Small intestine (tissue), 7 donors: ENCODE data around the gene ARHGAP40. TPM values are rescaled to one million over a fixed set of nuclear protein-coding genes. Genes with fewer than 3 reads are reported as not detected.

Source experiments
- DNase-seq, 2 donors: peaks; one replicate each; pipeline versions ENCODE4 v3.0.0 to v3.0.0-alpha.2; 2013
- FAIRE-seq: peaks from 2 replicates; lab custom pipeline; 2012; peaks lifted over from hg19 to GRCh38; lab: Jason Lieb, UNC
- H3K27ac ChIP-seq, 3 donors: one replicate each; pipeline ENCODE4 v1.5.1; 2013; ENCODE audit warnings: low read length in 2 of 3, mild to moderate bottlenecking in 2 of 3, control low read depth in 1 of 3, inconsistent platforms in 1 of 3, low read depth in 1 of 3, moderate library complexity in 1 of 3
- H3K27me3 ChIP-seq, 3 donors: one replicate each; pipeline ENCODE4 v1.6.1; 2013; ENCODE audit warnings: low read length in 3 of 3, inconsistent platforms in 1 of 3; ENCODE audit not compliant: control insufficient read depth in 3 of 3, insufficient read depth in 3 of 3
- H3K36me3 ChIP-seq, 3 donors: one replicate each; pipeline ENCODE4 v1.6.1; 2013; ENCODE audit warnings: low read length in 3 of 3, inconsistent platforms in 1 of 3, low read depth in 1 of 3, mild to moderate bottlenecking in 1 of 3, moderate library complexity in 1 of 3; ENCODE audit not compliant: control insufficient read depth in 3 of 3, insufficient read depth in 2 of 3
- H3K4me1 ChIP-seq, 3 donors: one replicate each; pipeline ENCODE4 v1.6.1; 2013; ENCODE audit warnings: low read length in 2 of 3, inconsistent platforms in 1 of 3, low read depth in 1 of 3, mild to moderate bottlenecking in 1 of 3, moderate library complexity in 1 of 3; ENCODE audit not compliant: control insufficient read depth in 3 of 3, insufficient read depth in 2 of 3
- H3K4me3 ChIP-seq, 3 donors: one replicate each; pipeline ENCODE4 v1.5.1; 2013; ENCODE audit warnings: low read length in 3 of 3, control low read depth in 1 of 3, inconsistent platforms in 1 of 3, low read depth in 1 of 3, mild to moderate bottlenecking in 1 of 3, moderate library complexity in 1 of 3
- H3K9me3 ChIP-seq, 2 donors: one replicate each; pipeline ENCODE4 v1.6.1; 2013; ENCODE audit warnings: low read depth in 1 of 2, low read length in 1 of 2; ENCODE audit not compliant: control insufficient read depth in 2 of 2, insufficient read depth in 1 of 2
- WGBS, 3 donors: extraction: QIAGEN DNeasy Blood & Tissue Kit; methylation state at CpG; one replicate each; pipeline ENCODE4 v1.1.7; 2013; 5-methylcytosine and 5-hydroxymethylcytosine counted together
- polyA plus RNA-seq, 4 donors: library from polyadenylated mRNA; stranded (reverse) in 3 of 4; unstranded in 1 of 4; fragments of 200-250 nt in 3 of 4; fragments of 120-200 nt in 1 of 4; gene quantifications; one replicate each; pipeline versions ENCODE4 v1.2.1 to v1.2.3, GENCODE V29; 2013
- donor health status: healthy with polysubstance abuse.
- donor health status: control.
- donor health status: control.
- donor health status: Bipolar disorder and iron deficiency.
- donor health status: healthy.

Gene ARHGAP40
- polyA plus RNA-seq, 4 donors: 0.01 to 0.06 TPM; not detected in 2

DNA sequence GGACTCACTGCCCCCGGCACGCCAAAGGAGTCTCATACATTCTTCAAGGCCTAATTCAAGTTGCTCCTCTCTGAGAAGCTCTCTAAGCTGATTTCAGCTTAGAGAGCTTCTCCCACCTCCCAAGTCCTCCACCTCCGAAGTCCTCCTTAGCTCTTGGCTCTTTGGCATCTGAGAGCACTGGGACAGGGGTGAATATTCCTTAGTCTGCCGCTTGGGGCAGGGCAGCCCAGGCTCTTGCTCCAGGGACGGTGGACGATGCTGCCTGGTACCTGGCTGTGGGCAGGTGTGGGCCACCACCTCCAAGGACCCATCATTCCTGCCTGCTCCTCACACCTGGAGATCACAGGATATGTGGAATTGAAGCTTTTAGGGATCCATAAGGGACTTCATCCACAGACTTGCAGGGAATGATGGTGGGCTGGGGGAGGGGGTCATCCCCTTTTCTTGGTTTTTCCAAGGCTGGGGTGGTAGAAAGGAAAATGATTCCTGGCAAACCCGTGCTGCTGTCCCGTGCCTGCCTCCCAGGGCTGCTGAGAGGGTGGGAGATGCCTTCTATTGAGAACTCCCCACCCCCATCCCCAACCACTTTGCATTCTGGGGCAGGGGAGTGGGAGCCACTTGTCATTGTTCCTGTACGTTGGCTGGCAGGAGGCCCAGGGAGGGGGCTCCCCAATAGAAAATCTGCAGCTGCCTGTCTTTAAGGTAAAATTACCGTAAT is 57.4 kb downstream of the ARHGAP40 start:
- Histone ChIP-seq H3K4me3 (no peak overlapping the region), H3K27ac (no peak overlapping the region), H3K9me3 (peaks cover 0 to under 1% of the 10 kb centered on the region in 2 donors), H3K36me3 (no peaks in the 10 kb centered on the region), H3K27me3 (peaks cover 0 to 1% (median 0%) of the 10 kb centered on the region in 3 donors), H3K4me1 (no peaks in the 10 kb centered on the region)
- DNase-seq (peak; percentile 30 to 42), FAIRE-seq (no peak)
- WGBS, 3 donors: 12 to 13% (median 12%) methylated on average over 10 of the region's 10 CpGs

- WGBS, 3 donors: 57 to 71% (median 61%) methylated on average over 3 to 4 of the region's 4 CpGs
- Histone ChIP-seq H3K9me3 (peaks cover 0 to 5% of the 10 kb centered on the region in 2 donors), H3K27me3 (peaks cover 0 to 1% (median 0%) of the 10 kb centered on the region in 3 donors), H3K4me3 (no peak overlapping the region), H3K27ac (no peak overlapping the region), H3K4me1 (no peaks in the 10 kb centered on the region), H3K36me3 (no peaks in the 10 kb centered on the region)
- DNase-seq: no peak
- no peak for FAIRE-seq
Measured at GRCh38 chr20:38659597-38659880, 57.9 kb downstream of the ARHGAP40 start.

DNA sequence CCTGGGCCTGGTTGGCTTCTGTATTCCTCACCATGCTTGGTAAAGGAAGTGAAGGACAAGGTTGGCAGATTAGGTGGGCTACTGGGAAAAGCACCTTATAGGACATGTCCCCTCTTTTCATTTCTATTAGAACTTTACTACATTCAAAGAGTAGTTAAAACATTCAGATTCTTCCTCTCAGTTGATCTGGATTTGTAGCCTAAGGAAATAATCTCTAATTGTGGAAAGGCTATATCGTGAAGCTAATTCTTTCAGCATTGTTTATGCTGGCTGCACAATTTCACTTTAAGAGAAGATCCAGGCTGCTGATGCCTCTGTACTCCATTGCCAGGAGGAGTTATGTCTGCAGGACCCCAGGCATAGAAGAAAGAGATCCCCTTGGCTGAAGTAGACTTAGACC is 58.8 kb downstream of the ARHGAP40 start:
- Histone ChIP-seq H3K27me3 (peaks cover 0 to 4% (median 0%) of the 10 kb centered on the region in 3 donors), H3K4me1 (no peaks in the 10 kb centered on the region), H3K9me3 (peaks cover 0 to 7% of the 10 kb centered on the region in 2 donors), H3K4me3 (no peak overlapping the region), H3K27ac (no peak overlapping the region), H3K36me3 (no peaks in the 10 kb centered on the region)
- FAIRE-seq: no peak
- DNase-seq: no peak
- WGBS, 3 donors: 84 to 91% (median 89%) methylated on average over 1 of the region's 1 CpG

DNA sequence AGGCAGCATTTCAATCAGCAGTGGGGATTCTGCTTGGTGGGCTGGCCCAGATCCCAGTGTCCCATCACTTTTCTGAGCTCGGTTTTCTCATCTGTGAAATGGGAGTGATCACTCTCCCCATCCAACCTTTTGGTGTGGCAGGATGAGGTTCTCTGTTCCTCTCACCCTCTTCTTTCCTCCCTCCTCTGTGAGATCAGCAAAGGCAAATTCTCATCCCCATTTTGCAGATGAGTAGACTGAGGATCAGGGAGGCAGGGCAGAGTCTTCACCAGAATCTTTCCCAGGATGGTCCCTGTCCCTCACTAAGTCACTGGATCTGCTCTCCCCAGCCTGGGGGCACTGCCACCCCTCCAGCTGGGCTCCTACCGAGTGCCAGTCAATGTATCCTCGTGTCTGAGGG is 62.1 kb downstream of the ARHGAP40 start:
- no peak overlapping the region for H3K27ac ChIP-seq
- WGBS, 3 donors: 63 to 71% (median 71%) methylated on average over 3 of the region's 3 CpGs
- FAIRE-seq (no peak), DNase-seq (no peak)
- no peaks in the 10 kb centered on the region for H3K36me3 ChIP-seq
- peaks cover 0 to 7% of the 10 kb centered on the region in 2 donors for H3K9me3 ChIP-seq
- H3K4me1 ChIP-seq: no peaks in the 10 kb centered on the region
- H3K4me3 ChIP-seq: no peak overlapping the region
- peaks cover 0 to 4% (median 0%) of the 10 kb centered on the region in 3 donors for H3K27me3 ChIP-seq

DNA sequence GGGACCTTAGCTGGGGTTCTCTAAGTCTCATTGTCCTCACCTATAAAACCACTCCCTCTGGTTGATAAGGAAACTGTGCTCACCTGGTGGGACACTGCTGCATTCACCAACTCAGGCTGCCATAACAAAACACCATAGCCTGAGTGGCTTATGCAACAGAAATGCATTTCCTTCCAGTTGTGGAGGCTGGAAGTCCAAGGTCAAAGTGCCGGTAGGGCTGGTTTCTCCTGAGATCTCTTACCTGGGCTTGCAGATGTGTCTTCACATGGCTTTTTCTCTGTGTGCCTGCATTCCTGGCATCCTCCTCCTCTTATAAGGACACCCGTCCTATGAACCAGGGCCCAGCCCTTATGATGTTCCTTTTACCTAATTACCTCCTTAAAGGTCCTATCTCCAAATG is 62.7 kb downstream of the ARHGAP40 start:
- H3K27me3 ChIP-seq: peaks cover 0 to 4% (median 2%) of the 10 kb centered on the region in 3 donors
- H3K4me3 ChIP-seq: no peak overlapping the region
- H3K36me3 ChIP-seq: no peaks in the 10 kb centered on the region
- no peaks in the 10 kb centered on the region for H3K4me1 ChIP-seq
- H3K27ac ChIP-seq: no peak overlapping the region
- DNase-seq: no peak
- peaks cover 0 to 7% of the 10 kb centered on the region in 2 donors for H3K9me3 ChIP-seq
- FAIRE-seq: no peak
- 59 to 81% (median 67%) methylated on average over 2 of the region's 2 CpGs for WGBS, 3 donors

DNA sequence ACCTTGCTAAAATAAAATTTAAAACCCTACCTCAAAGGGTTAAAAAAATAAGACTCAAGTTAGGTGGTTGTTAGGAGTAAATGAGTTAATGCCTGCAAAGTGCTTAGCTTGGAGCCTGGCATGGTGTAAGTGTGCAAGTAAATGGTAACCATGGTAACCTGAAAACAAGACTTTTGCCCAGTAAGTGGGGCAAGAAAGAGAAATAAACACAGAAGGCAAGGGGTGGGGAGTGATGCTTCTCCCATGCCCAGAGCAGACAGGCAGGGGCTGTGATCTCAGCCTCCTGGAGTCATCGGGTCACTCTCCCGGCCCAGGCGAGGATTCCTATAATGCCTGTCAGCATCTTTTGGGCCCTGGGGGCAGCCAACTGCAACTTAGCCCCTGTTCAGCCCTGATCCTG is 63.5 kb downstream of the ARHGAP40 start:
- peaks cover 0 to 4% (median 2%) of the 10 kb centered on the region in 3 donors for H3K27me3 ChIP-seq
- WGBS, 3 donors: 41 to 58% (median 47%) methylated on average over 3 of the region's 3 CpGs

DNA sequence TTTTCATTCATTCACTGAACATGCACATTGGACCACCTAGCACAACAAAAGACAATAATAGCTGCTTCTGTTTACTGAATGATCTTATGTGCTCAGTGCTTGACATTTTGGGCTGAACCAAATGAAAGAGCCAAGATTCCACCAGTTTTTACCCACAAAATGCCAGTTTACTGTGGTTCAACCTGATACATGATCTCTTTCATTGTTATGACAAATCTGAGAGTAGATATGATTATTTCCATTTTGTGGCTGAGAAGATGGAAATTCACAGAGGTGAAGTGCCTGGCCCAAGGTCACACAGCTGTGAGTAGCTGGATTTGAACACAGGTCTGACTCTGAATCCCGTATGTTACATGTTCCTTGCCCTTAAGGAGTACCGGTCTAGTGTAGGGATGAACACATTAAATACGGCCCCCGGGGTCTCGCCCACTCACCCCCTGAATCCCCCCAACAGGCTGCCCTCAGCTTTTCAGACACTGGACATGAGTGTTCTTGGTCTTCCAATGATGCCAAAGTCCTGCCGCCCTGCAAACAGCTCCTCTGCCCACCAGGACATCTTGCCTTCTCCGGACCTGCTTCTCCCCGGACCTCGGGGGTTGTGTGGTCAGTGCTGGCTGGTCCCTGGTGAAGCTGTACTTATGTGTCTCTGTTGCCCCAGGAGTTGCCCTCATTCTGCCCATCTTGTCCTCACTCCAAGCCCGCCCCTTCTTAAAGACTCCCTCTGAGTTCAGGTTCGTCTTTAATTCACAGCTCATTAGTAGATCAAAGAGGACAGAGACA is 64.1 kb downstream of the ARHGAP40 start:
- FAIRE-seq: no peak
- no peak for DNase-seq
- WGBS, 3 donors: 59 to 65% (median 63%) methylated on average over 11 of the region's 11 CpGs
- H3K9me3 ChIP-seq: peaks cover 0 to 7% of the 10 kb centered on the region in 2 donors
- peaks cover 0 to 4% (median 2%) of the 10 kb centered on the region in 3 donors for H3K27me3 ChIP-seq
- no peaks in the 10 kb centered on the region for H3K36me3 ChIP-seq
- no peaks in the 10 kb centered on the region for H3K4me1 ChIP-seq
- no peak overlapping the region for H3K27ac ChIP-seq
- no peak overlapping the region for H3K4me3 ChIP-seq

More for the DNA sequence above, 63.5 kb downstream of the ARHGAP40 start:
- Histone ChIP-seq H3K4me1 (no peaks in the 10 kb centered on the region), H3K27ac (no peak overlapping the region), H3K4me3 (no peak overlapping the region), H3K36me3 (no peaks in the 10 kb centered on the region), H3K9me3 (peaks cover 0 to 7% of the 10 kb centered on the region in 2 donors)
- DNase-seq (no peak), FAIRE-seq (no peak)

DNA sequence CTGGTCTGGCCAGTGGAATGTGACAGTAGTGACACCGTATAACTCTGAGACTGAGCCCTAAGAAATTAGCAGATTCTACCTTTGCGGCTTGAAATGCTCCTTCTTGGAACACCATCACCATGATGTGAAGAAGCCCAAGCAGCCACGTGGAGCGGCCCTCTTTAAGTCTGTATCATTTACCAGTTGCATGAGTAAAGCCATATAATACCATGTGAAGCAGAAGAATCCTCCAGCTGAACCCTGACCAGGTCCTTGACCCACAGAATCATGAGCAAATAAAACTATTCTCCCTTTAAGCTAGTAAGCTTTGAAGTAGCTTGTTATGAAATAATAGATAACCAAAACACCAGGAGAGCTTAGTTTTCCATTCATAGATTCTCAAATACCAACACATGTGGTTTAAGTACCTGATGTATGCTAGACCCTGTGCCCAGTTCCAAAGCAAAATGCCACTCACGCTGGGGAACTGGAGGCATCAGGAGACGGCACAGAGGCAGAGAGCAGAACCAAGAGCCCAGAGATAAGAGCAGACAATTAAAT is 65.9 kb downstream of the ARHGAP40 start:
- WGBS, 3 donors: 60 to 79% (median 69%) methylated on average over 6 of the region's 6 CpGs
- DNase-seq (no peak), FAIRE-seq (no peak)
- peaks cover 0 to 17% (median 4%) of the 10 kb centered on the region in 3 donors for H3K27me3 ChIP-seq
- H3K36me3 ChIP-seq: no peaks in the 10 kb centered on the region
- H3K4me3 ChIP-seq: no peak overlapping the region
- H3K9me3 ChIP-seq: peaks cover 0 to 7% of the 10 kb centered on the region in 2 donors
- H3K27ac ChIP-seq: no peak overlapping the region
- no peaks in the 10 kb centered on the region for H3K4me1 ChIP-seq
